ENCODE results near the gene DTL. TPM values are rescaled to one million over a fixed set of nuclear protein-coding genes. Genes with fewer than 3 reads are reported as not detected.
"Not testable (repeated sequence)": the region's sequence is repeated elsewhere in the genome, so short reads cannot be mapped to it uniquely, and the experiment has no call there.

DTL gene
- total RNA-seq, 1 experiment from 2014 or later: 26.7 TPM

GRCh38 chr1:212027727-212028126 is 7.8 kb upstream of the DTL start:
- in situ Hi-C loops (cut with HindIII; ENCODE audit: low pct_unique_long_range_greater_than_20kb, low sequenced_read_pairs); DNase-seq (ENCODE audit: low read depth, low spot score); H3K27ac ChIP-seq (ENCODE audit: low read length); H3K9me3 ChIP-seq (ENCODE audit: control insufficient read depth, insufficient read depth, low read depth, low read length); CTCF ChIA-PET; BruUV-seq (replicated peaks); intact Hi-C loops (cut with micrococcal nuclease; ENCODE audit: unreplicated experiment); ATAC-seq; H3K36me3 ChIP-seq (ENCODE audit: control insufficient read depth, insufficient read depth, low read length); H3K4me3 ChIP-seq (ENCODE audit: low read depth in 2 of 2, low read length in 2 of 2); POLR2A ChIA-PET; H3K27me3 ChIP-seq (ENCODE audit: control insufficient read depth, insufficient read depth, low read length): not testable (repeated sequence)
- peaks cover 33% of the 10 kb centered on the region for H3K4me1 ChIP-seq (ENCODE audit: control insufficient read depth, insufficient read depth, low read length)

DNA sequence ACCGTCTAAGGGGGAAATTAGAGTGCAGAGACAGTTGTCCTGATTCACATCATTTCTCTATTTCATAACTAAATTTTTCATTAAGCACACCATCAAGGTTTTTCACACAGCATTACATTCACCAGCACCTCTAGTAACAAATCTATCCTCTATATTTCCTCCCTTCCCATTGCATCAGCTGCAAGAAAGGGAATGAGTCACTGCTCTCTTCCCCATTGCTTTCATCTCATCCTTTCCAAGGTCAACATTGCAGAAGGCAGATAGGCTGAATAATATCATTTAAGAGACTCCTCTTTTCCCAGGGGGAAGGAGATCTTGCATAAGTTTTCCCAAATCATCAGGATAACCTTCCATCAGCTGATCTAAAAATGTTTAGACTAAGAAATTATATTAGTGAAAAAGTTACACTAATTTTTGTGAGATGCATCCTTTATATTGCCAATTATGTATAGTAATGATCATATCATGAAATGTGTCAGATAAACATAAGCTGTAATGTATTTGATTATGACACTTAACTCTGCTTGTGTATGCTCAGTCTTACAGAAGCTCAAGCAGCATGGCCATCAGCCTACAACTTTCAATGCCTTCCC is 4.5 kb upstream of the DTL start:
- Histone ChIP-seq H3K27ac (ENCODE audit: low read length) (peak overlapping the region; percentile 72), H3K27me3 (ENCODE audit: control insufficient read depth, insufficient read depth, low read length) (no peaks in the 10 kb centered on the region), H3K9me3 (ENCODE audit: control insufficient read depth, insufficient read depth, low read depth, low read length) (no peaks in the 10 kb centered on the region), H3K36me3 (ENCODE audit: control insufficient read depth, insufficient read depth, low read length) (peaks cover 2% of the 10 kb centered on the region), H3K4me1 (ENCODE audit: control insufficient read depth, insufficient read depth, low read length) (peaks cover 47% of the 10 kb centered on the region), H3K4me3 (ENCODE audit: low read depth in 2 of 2, low read length in 2 of 2) (peak overlapping the region in 1 of 2 experiments; percentile 30; a peak in 1 of 4 replicates)
- BruUV-seq (replicated peaks): no TSS peak
- POLR2A ChIA-PET: no interaction called here
- DNase-seq (ENCODE audit: low read depth, low spot score) (no peak), ATAC-seq (no peak)
- CTCF ChIA-PET: no interaction called here
- TF ChIP-seq, protein P1, sequence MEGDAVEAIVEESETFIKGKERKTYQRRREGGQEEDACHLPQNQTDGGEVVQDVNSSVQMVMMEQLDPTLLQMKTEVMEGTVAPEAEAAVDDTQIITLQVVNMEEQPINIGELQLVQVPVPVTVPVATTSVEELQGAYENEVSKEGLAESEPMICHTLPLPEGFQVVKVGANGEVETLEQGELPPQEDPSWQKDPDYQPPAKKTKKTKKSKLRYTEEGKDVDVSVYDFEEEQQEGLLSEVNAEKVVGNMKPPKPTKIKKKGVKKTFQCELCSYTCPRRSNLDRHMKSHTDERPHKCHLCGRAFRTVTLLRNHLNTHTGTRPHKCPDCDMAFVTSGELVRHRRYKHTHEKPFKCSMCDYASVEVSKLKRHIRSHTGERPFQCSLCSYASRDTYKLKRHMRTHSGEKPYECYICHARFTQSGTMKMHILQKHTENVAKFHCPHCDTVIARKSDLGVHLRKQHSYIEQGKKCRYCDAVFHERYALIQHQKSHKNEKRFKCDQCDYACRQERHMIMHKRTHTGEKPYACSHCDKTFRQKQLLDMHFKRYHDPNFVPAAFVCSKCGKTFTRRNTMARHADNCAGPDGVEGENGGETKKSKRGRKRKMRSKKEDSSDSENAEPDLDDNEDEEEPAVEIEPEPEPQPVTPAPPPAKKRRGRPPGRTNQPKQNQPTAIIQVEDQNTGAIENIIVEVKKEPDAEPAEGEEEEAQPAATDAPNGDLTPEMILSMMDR (IDR thresholded peaks at IDR 0.05): no peak
- TF ChIP-seq TCF7L2 (IDR thresholded peaks at IDR 0.05; ENCODE audit: low read depth, low read length): peak; percentile 84
- intact Hi-C loops (cut with micrococcal nuclease; ENCODE audit: unreplicated experiment): loop anchor here (10.0 kb wide), 1 partner anchor 346 kb away; no protein-coding TSS in a partner anchor
- in situ Hi-C loops (cut with HindIII; ENCODE audit: low pct_unique_long_range_greater_than_20kb, low sequenced_read_pairs): no loop called here

DNA sequence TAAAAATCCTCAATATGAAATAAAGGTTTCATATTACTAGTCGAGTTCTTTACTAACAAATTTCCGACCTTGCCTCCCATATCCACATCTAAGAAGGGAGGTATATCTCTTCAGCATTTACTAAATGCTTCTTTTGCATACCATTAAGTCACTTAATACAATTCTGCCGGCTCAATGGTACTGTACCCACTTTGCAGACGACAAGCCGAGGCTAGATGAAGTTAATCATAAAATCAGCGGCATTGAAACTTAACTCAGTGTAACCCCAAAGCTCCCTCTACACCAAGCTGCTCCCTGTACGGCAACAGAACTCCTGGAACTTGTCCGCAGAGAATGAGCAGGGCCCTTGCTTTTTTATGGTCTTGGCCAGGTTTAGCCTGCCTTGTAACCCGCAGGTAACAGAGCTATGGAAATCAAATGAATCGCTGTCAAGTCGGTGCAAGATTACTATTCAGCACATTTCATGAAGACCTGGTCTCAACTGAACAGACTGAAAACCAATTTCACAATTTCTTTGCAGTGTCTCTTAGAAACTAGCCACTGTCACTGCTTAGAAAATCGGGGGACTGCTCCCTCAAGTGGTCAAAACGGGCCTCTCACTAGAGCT is 929 bp upstream of the DTL start:
- ATAC-seq (peak; percentile 7), DNase-seq (ENCODE audit: low read depth, low spot score) (no peak)
- no peak for TF ChIP-seq TCF7L2 (IDR thresholded peaks at IDR 0.05; ENCODE audit: low read depth, low read length)
- TF ChIP-seq, protein P1 (IDR thresholded peaks at IDR 0.05): no peak
- TF ChIP-seq REST (IDR thresholded peaks at IDR 0.05; ENCODE audit: insufficient read depth in 1 of 2, low read depth in 2 of 2, low read length in 1 of 2): 0 out of 4 replicates have a peak, but pooled peaks of 1 of the 2 experiments have one; percentile 22
- no peak for TF ChIP-seq POLR2AphosphoS5 (IDR thresholded peaks at IDR 0.05; ENCODE audit: low read depth, low read length)
- TF ChIP-seq SIN3A (IDR thresholded peaks at IDR 0.05; ENCODE audit: borderline replicate concordance, insufficient read depth, low read depth, low read length): no peak
- Histone ChIP-seq H3K9me3 (ENCODE audit: control insufficient read depth, insufficient read depth, low read depth, low read length) (no peaks in the 10 kb centered on the region), H3K4me1 (ENCODE audit: control insufficient read depth, insufficient read depth, low read length) (peaks cover 60% of the 10 kb centered on the region), H3K36me3 (ENCODE audit: control insufficient read depth, insufficient read depth, low read length) (peaks cover 14% of the 10 kb centered on the region), H3K27ac (ENCODE audit: low read length) (peak overlapping the region; percentile 97), H3K4me3 (ENCODE audit: low read depth in 2 of 2, low read length in 2 of 2) (peak overlapping the region; percentile 94 to 97), H3K27me3 (ENCODE audit: control insufficient read depth, insufficient read depth, low read length) (no peaks in the 10 kb centered on the region)
- CTCF ChIA-PET: interaction anchor here (1.1 to 1.3 kb wide), 2 partner anchors 336 to 354 kb away, joined by 3 to 8 read pairs; no protein-coding TSS in a partner anchor
- POLR2A ChIA-PET: interaction anchor here (0.9 to 1.4 kb wide), 2 partner anchors 18 to 354 kb away, joined by 3 to 4 read pairs; no protein-coding TSS in a partner anchor
- in situ Hi-C loops (cut with HindIII; ENCODE audit: low pct_unique_long_range_greater_than_20kb, low sequenced_read_pairs) (no loop called here), intact Hi-C loops (cut with micrococcal nuclease; ENCODE audit: unreplicated experiment) (loop anchor here (10.0 kb wide), 1 partner anchor 350 kb away; no protein-coding TSS in a partner anchor)
- BruUV-seq (replicated peaks): no TSS peak
